Loucy (cell line): ENCODE data around the gene MYG1.

Experiments used
- H2AFZ ChIP-seq: fragments of 200-600 bp; sonication (generic); 2 replicates; pipeline ENCODE4 v1.6.0; 2016; ENCODE audit warnings: antibody characterized with exemption, mild to moderate bottlenecking, low read length, moderate library complexity
- H3F3A ChIP-seq: fragments of 200-600 bp; 2 replicates; pipeline ENCODE4 v1.6.0; 2016; ENCODE audit warnings: antibody characterized with exemption, low read depth, mild to moderate bottlenecking
- H3K27me3 ChIP-seq: fragments of 200-600 bp; sonication (generic); 2 replicates; pipeline ENCODE4 v1.6.1; 2014; ENCODE audit warnings: low read length, mild to moderate bottlenecking; ENCODE audit not compliant: insufficient read depth, poor library complexity, severe bottlenecking
- H3K36me3 ChIP-seq: fragments of 200-600 bp; sonication (generic); 2 replicates; pipeline ENCODE4 v1.6.1; 2016; ENCODE audit warnings: low read length; ENCODE audit not compliant: insufficient read depth
- H3K4me1 ChIP-seq: fragments of 200-600 bp; sonication (generic); 2 replicates; pipeline ENCODE4 v1.5.1; 2014; ENCODE audit warnings: low read length, mild to moderate bottlenecking; ENCODE audit not compliant: insufficient read depth, poor library complexity, severe bottlenecking
- H3K4me2 ChIP-seq: fragments of 200-600 bp; sonication (generic); 2 replicates; pipeline ENCODE4 v1.6.0; 2014; ENCODE audit warnings: antibody characterized with exemption, low read length, low read depth, mild to moderate bottlenecking; ENCODE audit not compliant: poor library complexity, severe bottlenecking
- H3K4me3 ChIP-seq: fragments of 200-600 bp; sonication (generic); 2 replicates; pipeline ENCODE4 v1.5.1; 2014; ENCODE audit warnings: low read length, mild to moderate bottlenecking, mixed read lengths; ENCODE audit not compliant: poor library complexity, severe bottlenecking
- H3K79me2 ChIP-seq: fragments of 200-600 bp; sonication (generic); 2 replicates; pipeline ENCODE4 v1.6.1; 2014; ENCODE audit warnings: low read length; ENCODE audit not compliant: insufficient read depth
- H3K9ac ChIP-seq: fragments of 200-600 bp; sonication (generic); 2 replicates; pipeline ENCODE4 v1.6.0; 2014; ENCODE audit warnings: mild to moderate bottlenecking, low read depth, low read length, moderate library complexity; ENCODE audit not compliant: poor library complexity, severe bottlenecking
- H3K9me2 ChIP-seq: fragments of 200-600 bp; sonication (generic); replicated peaks from 2 replicates; pipeline ENCODE4 v1.6.1; 2016; ENCODE audit warnings: low read depth, low read length, mixed read lengths
- H3K9me3 ChIP-seq: fragments of 200-600 bp; sonication (generic); 2 replicates; pipeline ENCODE4 v1.6.1; 2014; ENCODE audit warnings: mild to moderate bottlenecking, antibody characterized with exemption, low read length, low read depth; ENCODE audit not compliant: insufficient read depth
- H4K20me1 ChIP-seq: fragments of 200-600 bp; sonication (generic); 2 replicates; pipeline ENCODE4 v1.6.0; 2014; ENCODE audit warnings: antibody characterized with exemption, low read length, mild to moderate bottlenecking; ENCODE audit not compliant: insufficient read depth, poor library complexity, severe bottlenecking
- CTCF ChIP-seq: fragments of 200-600 bp; sonication (generic); conservative IDR thresholded peaks from 2 replicates; pipeline ENCODE4 v1.5.1; 2014; ENCODE audit warnings: mild to moderate bottlenecking, antibody characterized with exemption, low read length
- EZH2phosphoT487 ChIP-seq: fragments of 200-600 bp; IDR thresholded peaks from 2 replicates; pipeline ENCODE4 v1.6.1; 2018; ENCODE audit warnings: antibody characterized with exemption, mild to moderate bottlenecking, moderate library complexity, borderline replicate concordance

Gene MYG1

GRCh38 chr12:53344824-53345485, 45.5 kb downstream of the MYG1 start:
- Histone ChIP-seq H3K9me2 (no peaks in the 10 kb centered on the region), H3K4me2 (peak overlapping the region; percentile 81), H4K20me1 (no peaks in the 10 kb centered on the region), H3K27me3 (no peaks in the 10 kb centered on the region), H3F3A (no peaks in the 10 kb centered on the region), H3K4me1 (peaks cover 13% of the 10 kb centered on the region), H3K36me3 (no peaks in the 10 kb centered on the region), H2AFZ (peak overlapping the region; percentile 93), H3K79me2 (no peaks in the 10 kb centered on the region), H3K9me3 (no peaks in the 10 kb centered on the region), H3K4me3 (peak overlapping the region; percentile 83), H3K9ac (peak overlapping the region; percentile 63)
- TF ChIP-seq CTCF (peak; percentile 90), EZH2phosphoT487 (no peak)

DNA sequence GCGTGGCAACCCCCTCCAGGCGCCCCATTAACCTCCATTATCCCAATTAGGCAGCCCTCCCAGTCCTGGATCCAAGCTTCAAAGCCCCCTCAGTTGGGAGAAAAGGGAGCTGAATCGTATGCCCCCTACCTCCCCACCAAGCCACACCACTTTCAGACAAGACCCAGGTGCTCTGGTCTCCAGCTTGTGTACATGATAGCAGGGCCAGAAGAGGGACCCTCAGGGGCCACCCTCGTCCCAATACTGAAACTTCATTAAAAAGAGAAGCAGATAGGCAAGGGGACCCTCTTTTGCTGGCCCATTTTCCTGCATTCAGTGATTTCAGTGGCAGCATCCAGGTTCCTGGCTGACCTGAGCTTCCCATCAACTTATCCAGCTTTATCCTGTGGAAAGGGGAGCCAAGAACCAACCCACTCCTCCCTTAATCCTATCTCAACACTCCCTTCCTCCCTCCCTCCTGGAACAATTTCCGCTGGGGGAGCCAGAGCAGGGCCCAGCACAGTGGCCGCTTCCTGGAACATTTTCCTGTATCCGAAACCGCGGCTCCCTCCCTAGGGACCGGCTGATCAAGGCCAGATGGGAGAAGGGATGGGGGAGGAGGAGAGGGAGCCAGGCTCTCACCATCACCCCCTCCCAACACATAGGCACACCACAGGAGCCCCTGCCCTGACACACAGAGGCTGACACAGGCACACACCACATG, 46.1 kb downstream of the MYG1 start:
- Histone ChIP-seq H3K79me2 (no peaks in the 10 kb centered on the region), H3K9me3 (no peaks in the 10 kb centered on the region), H3K27me3 (no peaks in the 10 kb centered on the region), H4K20me1 (no peaks in the 10 kb centered on the region), H2AFZ (no peak overlapping the region), H3K4me1 (peaks cover 13% of the 10 kb centered on the region), H3K4me2 (peak overlapping the region; percentile 81), H3K36me3 (no peaks in the 10 kb centered on the region), H3K9ac (no peak overlapping the region), H3F3A (no peaks in the 10 kb centered on the region), H3K9me2 (no peaks in the 10 kb centered on the region), H3K4me3 (peak overlapping the region; percentile 83)
- TF ChIP-seq CTCF = no peak

- H3K9me2 ChIP-seq = no peaks in the 10 kb centered on the region
- no peak overlapping the region for H2AFZ ChIP-seq
- no peaks in the 10 kb centered on the region for H3K27me3 ChIP-seq
- H3K4me3 ChIP-seq = no peak overlapping the region
- H4K20me1 ChIP-seq = no peaks in the 10 kb centered on the region
- no peaks in the 10 kb centered on the region for H3K79me2 ChIP-seq
- H3K4me2 ChIP-seq = no peak overlapping the region
- no peaks in the 10 kb centered on the region for H3F3A ChIP-seq
- H3K9ac ChIP-seq = no peak overlapping the region
- no peaks in the 10 kb centered on the region for H3K36me3 ChIP-seq
- no peaks in the 10 kb centered on the region for H3K9me3 ChIP-seq
- TF ChIP-seq CTCF = no peak
- TF ChIP-seq EZH2phosphoT487 = no peak
- peaks cover 13% of the 10 kb centered on the region for H3K4me1 ChIP-seq
Measured at GRCh38 chr12:53346491-53346890, 47.0 kb downstream of the MYG1 start.
